Sigmoid colon (tissue), 7 donors: ENCODE measurements around the gene MYH7. TPM values are rescaled to one million over a fixed set of nuclear protein-coding genes. Genes with fewer than 3 reads are reported as not detected.

Source experiments
- DNase-seq: peaks from one replicate; pipeline ENCODE4 v3.0.0-alpha.2; 2019
- H3K27ac ChIP-seq, 4 donors: fragments of 200-600 bp; sonication (generic); one replicate each; pipeline ENCODE4 v1.5.1; 2016 to 2019; ENCODE audit warnings: mild to moderate bottlenecking in 1 of 4
- H3K27me3 ChIP-seq, 3 donors: fragments of 200-600 bp; sonication (generic); one replicate each; pipeline ENCODE4 v1.5.1; 2019; ENCODE audit warnings: mild to moderate bottlenecking in 1 of 3
- H3K36me3 ChIP-seq, 4 donors: fragments of 200-600 bp; sonication (generic); one replicate each; pipeline ENCODE4 v1.5.1; 2016 to 2019
- H3K4me1 ChIP-seq, 4 donors: fragments of 200-600 bp; sonication (generic); one replicate each; pipeline ENCODE4 v1.5.1; 2017 to 2019
- H3K4me3 ChIP-seq, 4 donors: fragments of 200-600 bp; sonication (generic); one replicate each; pipeline ENCODE4 v1.5.1; 2017 to 2019; ENCODE audit warnings: mild to moderate bottlenecking in 2 of 4, moderate library complexity in 1 of 4
- H3K9me3 ChIP-seq, 4 donors: fragments of 200-600 bp in 3 of 4; sonication (generic) in 3 of 4; one replicate each; pipeline versions ENCODE4 v1.5.1 to v1.6.1; 2013 to 2019
- EP300 ChIP-seq, 4 donors: sonication (generic); formaldehyde crosslinking; IDR thresholded peaks; one replicate each; pipeline ENCODE4 v1.6.1; 2017; ENCODE audit warnings: antibody characterized with exemption in 4 of 4
- POLR2A ChIP-seq, 2 donors: fragments of 450-650 bp; IDR thresholded peaks; one replicate each; pipeline ENCODE4 v1.6.1; 2016; ENCODE audit warnings: antibody characterized with exemption in 2 of 2, mild to moderate bottlenecking in 2 of 2, moderate library complexity in 2 of 2
- POLR2AphosphoS5 ChIP-seq, 4 donors: sonication (generic); formaldehyde crosslinking; IDR thresholded peaks; one replicate each; pipeline ENCODE4 v1.6.1; 2017; ENCODE audit warnings: antibody characterized with exemption in 4 of 4
- WGBS, 2 donors: extraction: QIAGEN DNeasy Blood & Tissue Kit; methylation state at CpG; one replicate each; pipeline ENCODE4 v1.1.7; 2013; 5-methylcytosine and 5-hydroxymethylcytosine counted together
- intact Hi-C: fragments of 100-400 bp; cut with DNase I; formaldehyde crosslinking; loops from one replicate; pipeline ENCODE4 v1.15.1; 2023
- polyA plus RNA-seq, 3 donors: library from polyadenylated mRNA; stranded (reverse); fragments of 200-250 nt; gene quantifications; one replicate each; pipeline ENCODE4 v1.2.3, GENCODE V29; 2013
- total RNA-seq, 4 donors: library from RNA; depleted of rRNA; stranded (reverse); fragments of >200 nt; gene quantifications; one replicate each; pipeline ENCODE4 v1.1.0, GENCODE V29; 2016
- TF ChIP-seq, protein P1 (sequence below), 4 experiments: fragments of 450-650 bp in 3 of 4; fragments of 200-600 bp in 1 of 4; IDR thresholded peaks; one replicate each; pipeline ENCODE4 v1.5.1; 2016 to 2019; ENCODE audit warnings: antibody characterized with exemption in 4 of 4, mild to moderate bottlenecking in 3 of 4, moderate library complexity in 2 of 4
- donor health status: healthy with polysubstance abuse.
- donor health status: Bipolar disorder and iron deficiency.
- donor health status: healthy.

MYH7 gene
- total and polyA plus RNA-seq, 7 donors: under 0.01 to 11.6 (median 0.28) TPM; not detected in 2

DNA sequence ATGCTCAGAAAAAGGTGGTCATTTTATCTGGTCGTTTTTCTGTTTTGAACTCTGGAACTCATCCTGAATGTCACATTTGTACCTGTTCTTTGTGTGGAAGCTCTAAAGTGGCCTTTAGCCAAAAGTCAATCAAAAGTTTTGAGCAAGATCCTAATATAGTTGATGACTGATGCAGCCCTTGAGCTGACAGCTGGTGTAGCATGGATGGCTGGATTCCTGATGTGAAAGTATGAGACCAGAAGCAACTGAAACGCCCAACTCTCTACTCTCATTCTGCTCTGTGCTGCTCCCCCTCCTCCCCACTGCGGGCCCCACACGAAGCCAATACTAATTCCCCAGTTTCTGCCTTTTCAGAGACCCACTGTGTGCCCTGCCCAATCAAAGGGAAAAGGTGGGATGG, 10.3 kb upstream of the MYH7 start:
- intact Hi-C loops: no loop called here
- peaks cover 0 to 3% (median 0%) of the 10 kb centered on the region in 3 donors for H3K27me3 ChIP-seq
- no peaks in the 10 kb centered on the region for H3K4me1 ChIP-seq
- no peaks in the 10 kb centered on the region for H3K36me3 ChIP-seq
- no peaks in the 10 kb centered on the region for H3K9me3 ChIP-seq
- 77 to 82% methylated on average over 4 of the region's 4 CpGs for WGBS, 2 donors
- no peak overlapping the region for H3K27ac ChIP-seq
- TF ChIP-seq, protein P1, sequence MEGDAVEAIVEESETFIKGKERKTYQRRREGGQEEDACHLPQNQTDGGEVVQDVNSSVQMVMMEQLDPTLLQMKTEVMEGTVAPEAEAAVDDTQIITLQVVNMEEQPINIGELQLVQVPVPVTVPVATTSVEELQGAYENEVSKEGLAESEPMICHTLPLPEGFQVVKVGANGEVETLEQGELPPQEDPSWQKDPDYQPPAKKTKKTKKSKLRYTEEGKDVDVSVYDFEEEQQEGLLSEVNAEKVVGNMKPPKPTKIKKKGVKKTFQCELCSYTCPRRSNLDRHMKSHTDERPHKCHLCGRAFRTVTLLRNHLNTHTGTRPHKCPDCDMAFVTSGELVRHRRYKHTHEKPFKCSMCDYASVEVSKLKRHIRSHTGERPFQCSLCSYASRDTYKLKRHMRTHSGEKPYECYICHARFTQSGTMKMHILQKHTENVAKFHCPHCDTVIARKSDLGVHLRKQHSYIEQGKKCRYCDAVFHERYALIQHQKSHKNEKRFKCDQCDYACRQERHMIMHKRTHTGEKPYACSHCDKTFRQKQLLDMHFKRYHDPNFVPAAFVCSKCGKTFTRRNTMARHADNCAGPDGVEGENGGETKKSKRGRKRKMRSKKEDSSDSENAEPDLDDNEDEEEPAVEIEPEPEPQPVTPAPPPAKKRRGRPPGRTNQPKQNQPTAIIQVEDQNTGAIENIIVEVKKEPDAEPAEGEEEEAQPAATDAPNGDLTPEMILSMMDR (IDR thresholded peaks at IDR 0.05): no peak
- TF ChIP-seq POLR2A (IDR thresholded peaks at IDR 0.05): no peak
- DNase-seq: no peak
- no peak overlapping the region for H3K4me3 ChIP-seq

DNA sequence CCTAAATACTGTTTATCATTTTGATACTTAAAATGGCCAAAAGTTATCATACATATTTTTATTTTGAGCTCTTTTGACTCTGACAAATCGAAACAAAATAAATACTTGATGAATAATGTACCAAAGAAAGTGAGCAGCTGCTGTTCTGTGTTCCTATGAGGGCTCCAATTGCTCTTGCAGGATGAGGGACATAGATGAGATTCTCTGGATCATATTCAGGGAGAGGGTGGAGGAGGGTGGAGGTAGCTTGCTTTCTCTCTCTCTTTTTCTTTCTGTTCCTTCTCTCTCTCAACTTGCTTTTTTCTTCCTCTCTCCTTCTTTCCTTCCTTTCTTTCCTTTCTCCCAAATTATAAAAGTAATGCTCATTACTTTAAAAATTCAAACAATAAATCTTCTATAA, 8.9 kb upstream of the MYH7 start:
- no peak for DNase-seq
- WGBS, 2 donors: 77 to 90% methylated on average over 1 of the region's 1 CpG
- H3K36me3 ChIP-seq: no peaks in the 10 kb centered on the region
- H3K27ac ChIP-seq: no peak overlapping the region
- H3K27me3 ChIP-seq: no peaks in the 10 kb centered on the region
- intact Hi-C loops: no loop called here
- TF ChIP-seq, protein P1 (IDR thresholded peaks at IDR 0.05): no peak
- TF ChIP-seq POLR2AphosphoS5 (IDR thresholded peaks at IDR 0.05) (no peak), POLR2A (IDR thresholded peaks at IDR 0.05) (no peak), EP300 (IDR thresholded peaks at IDR 0.05) (no peak)
- no peak overlapping the region for H3K4me3 ChIP-seq
- no peaks in the 10 kb centered on the region for H3K4me1 ChIP-seq
- H3K9me3 ChIP-seq: no peaks in the 10 kb centered on the region

DNA sequence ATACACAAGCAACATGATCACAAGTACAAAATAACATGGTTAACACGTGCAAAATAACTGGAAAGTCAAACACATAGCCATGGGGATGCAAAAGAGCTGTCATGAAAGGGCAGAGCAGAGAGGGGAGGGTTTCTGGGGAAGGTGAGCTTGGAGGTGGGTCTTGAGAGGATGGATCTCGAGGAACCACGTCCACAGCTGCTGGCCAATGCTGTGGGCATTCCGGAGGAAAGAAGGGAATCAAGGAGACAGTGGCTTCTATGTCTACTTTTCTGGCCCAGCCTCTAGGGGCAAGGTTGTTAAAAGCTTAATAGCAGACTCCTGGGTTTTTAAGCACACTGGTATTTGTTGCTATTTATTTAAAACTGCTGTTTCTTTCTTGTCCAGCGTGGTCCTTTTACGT, 8.4 kb upstream of the MYH7 start:
- intact Hi-C loops: no loop called here

DNA sequence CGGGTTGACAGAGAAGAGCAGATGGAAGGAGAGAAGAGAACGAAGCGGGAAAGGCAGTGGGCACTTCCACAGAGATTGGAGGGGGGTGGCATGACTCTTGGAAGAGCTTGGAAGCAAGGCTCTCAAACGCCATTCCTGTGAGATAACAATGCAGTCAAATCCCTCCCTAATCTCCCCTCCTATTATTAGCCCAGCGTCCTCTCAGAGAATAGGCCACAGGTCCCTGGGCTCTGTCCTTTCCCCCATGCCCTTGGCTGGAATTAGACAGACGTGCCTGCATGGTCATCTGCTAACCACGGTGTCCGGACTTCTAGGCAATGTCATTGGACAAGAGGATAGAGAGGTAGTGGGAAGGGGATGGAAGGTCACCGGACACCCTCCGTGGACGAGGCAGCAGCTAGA, 8.0 kb upstream of the MYH7 start:
- no peak overlapping the region for H3K27ac ChIP-seq
- intact Hi-C loops: no loop called here
- H3K27me3 ChIP-seq: no peaks in the 10 kb centered on the region
- DNase-seq: no peak
- no peak for TF ChIP-seq POLR2A (IDR thresholded peaks at IDR 0.05)
- no peak for TF ChIP-seq POLR2AphosphoS5 (IDR thresholded peaks at IDR 0.05)
- TF ChIP-seq EP300 (IDR thresholded peaks at IDR 0.05): no peak
- TF ChIP-seq, protein P1 (IDR thresholded peaks at IDR 0.05): no peak
- peaks cover 0 to 2% (median 2%) of the 10 kb centered on the region in 4 donors for H3K4me1 ChIP-seq
- WGBS, 2 donors: 87 to 91% methylated on average over 11 of the region's 11 CpGs
- H3K36me3 ChIP-seq: no peaks in the 10 kb centered on the region
- H3K4me3 ChIP-seq: no peak overlapping the region
- no peaks in the 10 kb centered on the region for H3K9me3 ChIP-seq

More for the DNA sequence above, 8.4 kb upstream of the MYH7 start:
- Histone ChIP-seq H3K36me3 (no peaks in the 10 kb centered on the region), H3K4me1 (no peaks in the 10 kb centered on the region), H3K27me3 (no peaks in the 10 kb centered on the region), H3K27ac (no peak overlapping the region), H3K9me3 (no peaks in the 10 kb centered on the region), H3K4me3 (no peak overlapping the region)
- TF ChIP-seq, protein P1 (IDR thresholded peaks at IDR 0.05): no peak
- TF ChIP-seq POLR2AphosphoS5 (IDR thresholded peaks at IDR 0.05): no peak
- no peak for TF ChIP-seq POLR2A (IDR thresholded peaks at IDR 0.05)
- TF ChIP-seq EP300 (IDR thresholded peaks at IDR 0.05): no peak
- 77 to 84% methylated on average over 6 of the region's 6 CpGs for WGBS, 2 donors
- no peak for DNase-seq

DNA sequence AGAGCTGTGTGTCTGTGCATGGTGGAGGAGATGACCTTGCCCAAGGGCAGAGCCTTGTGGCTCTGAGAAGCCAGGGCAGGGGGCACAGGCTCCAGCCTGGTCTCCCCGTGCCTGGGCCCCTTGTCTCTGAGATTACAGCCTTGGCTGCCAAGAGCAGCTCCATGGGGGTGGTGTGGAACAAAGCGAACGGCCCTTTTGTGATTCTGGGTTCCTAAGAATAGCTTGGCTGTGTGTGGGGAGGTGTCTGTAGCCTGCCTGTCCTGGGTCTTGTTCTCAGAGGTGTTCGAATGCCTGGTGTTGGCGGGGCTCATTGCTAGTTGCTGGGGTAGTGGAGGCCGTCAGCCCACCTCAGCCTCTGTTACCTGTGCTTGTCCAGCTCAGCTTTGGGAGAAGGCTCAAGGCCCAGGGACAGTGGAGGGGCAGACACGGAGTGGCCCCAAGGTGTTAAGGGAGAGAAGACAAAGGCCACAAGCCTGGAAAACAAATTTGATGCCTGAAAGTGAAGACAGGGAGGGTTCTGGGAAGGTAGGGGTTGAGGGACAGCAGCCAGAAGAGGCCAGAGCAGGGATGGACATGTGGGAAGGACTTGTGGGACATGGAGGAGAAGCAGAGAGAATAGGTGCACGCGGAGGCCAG, 7.4 kb upstream of the MYH7 start:
- intact Hi-C loops: no loop called here
- DNase-seq: no peak
- TF ChIP-seq EP300 (IDR thresholded peaks at IDR 0.05) (no peak), POLR2A (IDR thresholded peaks at IDR 0.05) (no peak)
- TF ChIP-seq, protein P1 (IDR thresholded peaks at IDR 0.05): no peak
- no peak overlapping the region for H3K27ac ChIP-seq
- H3K27me3 ChIP-seq: no peaks in the 10 kb centered on the region
- 86 to 88% methylated on average over 9 of the region's 9 CpGs for WGBS, 2 donors
- H3K4me3 ChIP-seq: no peak overlapping the region
- H3K9me3 ChIP-seq: no peaks in the 10 kb centered on the region
- no peaks in the 10 kb centered on the region for H3K36me3 ChIP-seq
- peaks cover 0 to 8% (median 7%) of the 10 kb centered on the region in 4 donors for H3K4me1 ChIP-seq
